Mesothelial cell of epicardium (in vitro differentiated cells): ENCODE data around the gene RFNG. TPM values are rescaled to one million over a fixed set of nuclear protein-coding genes. Genes with fewer than 3 reads are reported as not detected.

Experiments
- DNase-seq, 2 experiments: peaks; one replicate each; pipeline ENCODE4 v3.0.0; 2021; ENCODE audit warnings: low spot score in 2 of 2; ENCODE audit not compliant: unreplicated experiment in 2 of 2
- H3K27ac Mint-ChIP-seq: 2 replicates; pipeline ENCODE4 v1.8.0; 2021; ENCODE audit warnings: mixed read lengths
- H3K27me3 Mint-ChIP-seq: 2 replicates; pipeline ENCODE4 v1.8.0; 2021; ENCODE audit warnings: low read depth, mixed read lengths
- H3K36me3 Mint-ChIP-seq: 2 replicates; pipeline ENCODE4 v1.8.0; 2021; ENCODE audit warnings: mixed read lengths
- H3K4me1 Mint-ChIP-seq: 2 replicates; pipeline ENCODE4 v1.8.0; 2021; ENCODE audit warnings: mixed read lengths
- H3K4me3 Mint-ChIP-seq: 2 replicates; pipeline ENCODE4 v1.8.0; 2021; ENCODE audit warnings: mild to moderate bottlenecking, moderate library complexity, mixed read lengths
- H3K9me3 Mint-ChIP-seq: 2 replicates; pipeline ENCODE4 v1.8.0; 2021; ENCODE audit warnings: mixed read lengths
- CTCF ChIP-seq: fragments of 200-600 bp; sonication (generic); IDR thresholded peaks from one replicate; pipeline ENCODE4 v1.5.0; 2021; ENCODE audit warnings: antibody characterized with exemption; ENCODE audit not compliant: unreplicated experiment
- total RNA-seq: library from RNA; stranded (reverse); gene quantifications from 3 replicates; pipeline ENCODE4 v1.2.1, GENCODE V29; 2021

RFNG gene
- total RNA-seq, 1 donor from 2014 or later: 57.3 TPM

GRCh38 chr17:82058855-82059249 lies 7.2 kb upstream of the RFNG start:
- H3K27ac Mint-ChIP-seq: no peak overlapping the region
- no peaks in the 10 kb centered on the region for H3K4me1 Mint-ChIP-seq
- TF ChIP-seq CTCF: no peak
- peaks cover 5% of the 10 kb centered on the region for H3K36me3 Mint-ChIP-seq
- no peak overlapping the region for H3K4me3 Mint-ChIP-seq
- no peaks in the 10 kb centered on the region for H3K9me3 Mint-ChIP-seq
- no peak for DNase-seq
- H3K27me3 Mint-ChIP-seq: no peaks in the 10 kb centered on the region

DNA sequence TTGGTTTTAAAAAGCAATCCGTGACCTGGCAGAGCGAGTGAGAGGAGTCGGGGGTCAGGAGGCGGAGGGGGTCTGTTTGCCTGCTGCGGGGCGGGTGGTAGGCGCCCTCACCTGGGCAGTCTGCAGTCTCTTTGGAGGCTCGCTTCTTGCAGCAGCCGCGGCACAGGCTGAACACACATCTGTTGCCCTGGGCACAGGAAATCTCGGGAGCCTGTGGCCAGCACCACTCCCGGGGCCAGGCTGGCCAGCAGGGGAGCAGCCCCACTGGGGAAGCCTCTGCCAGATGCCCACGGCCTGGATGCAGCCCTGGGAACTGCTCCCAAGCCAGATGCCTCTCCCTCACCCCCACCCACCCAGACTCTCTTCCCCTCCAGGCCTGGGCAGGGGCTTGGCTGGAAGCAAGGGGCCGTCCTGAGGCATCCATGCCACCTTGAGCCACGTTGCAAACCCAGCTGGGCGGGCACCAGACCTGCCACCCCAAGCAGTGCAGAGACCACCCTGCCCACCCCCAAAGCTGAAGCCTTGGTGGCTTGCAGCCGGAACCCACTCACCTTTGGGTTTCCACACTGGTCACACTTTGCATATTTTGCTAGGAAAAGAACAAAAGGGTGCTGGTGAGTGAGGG lies 6.7 kb upstream of the RFNG start:
- no peak overlapping the region for H3K4me3 Mint-ChIP-seq
- peaks cover 2% of the 10 kb centered on the region for H3K4me1 Mint-ChIP-seq
- TF ChIP-seq CTCF: no peak
- no peak for DNase-seq
- peaks cover 5% of the 10 kb centered on the region for H3K36me3 Mint-ChIP-seq
- no peak overlapping the region for H3K27ac Mint-ChIP-seq
- H3K9me3 Mint-ChIP-seq: no peaks in the 10 kb centered on the region
- no peaks in the 10 kb centered on the region for H3K27me3 Mint-ChIP-seq

- Mint-ChIP-seq H3K27ac (no peak overlapping the region), H3K36me3 (peaks cover 5% of the 10 kb centered on the region), H3K27me3 (no peaks in the 10 kb centered on the region), H3K9me3 (no peaks in the 10 kb centered on the region), H3K4me1 (peaks cover 6% of the 10 kb centered on the region), H3K4me3 (no peak overlapping the region)
- TF ChIP-seq CTCF: no peak
- no peak for DNase-seq
Observed at GRCh38 chr17:82056729-82057621, 5.4 kb upstream of the RFNG start.

- Mint-ChIP-seq H3K27me3 (no peaks in the 10 kb centered on the region), H3K4me1 (peaks cover 6% of the 10 kb centered on the region), H3K4me3 (peak overlapping the region; percentile 4), H3K9me3 (no peaks in the 10 kb centered on the region), H3K27ac (no peak overlapping the region), H3K36me3 (peaks cover 5% of the 10 kb centered on the region)
- no peak for TF ChIP-seq CTCF
- DNase-seq: no peak
Observed at GRCh38 chr17:82055965-82056728, 4.5 kb upstream of the RFNG start.

DNA sequence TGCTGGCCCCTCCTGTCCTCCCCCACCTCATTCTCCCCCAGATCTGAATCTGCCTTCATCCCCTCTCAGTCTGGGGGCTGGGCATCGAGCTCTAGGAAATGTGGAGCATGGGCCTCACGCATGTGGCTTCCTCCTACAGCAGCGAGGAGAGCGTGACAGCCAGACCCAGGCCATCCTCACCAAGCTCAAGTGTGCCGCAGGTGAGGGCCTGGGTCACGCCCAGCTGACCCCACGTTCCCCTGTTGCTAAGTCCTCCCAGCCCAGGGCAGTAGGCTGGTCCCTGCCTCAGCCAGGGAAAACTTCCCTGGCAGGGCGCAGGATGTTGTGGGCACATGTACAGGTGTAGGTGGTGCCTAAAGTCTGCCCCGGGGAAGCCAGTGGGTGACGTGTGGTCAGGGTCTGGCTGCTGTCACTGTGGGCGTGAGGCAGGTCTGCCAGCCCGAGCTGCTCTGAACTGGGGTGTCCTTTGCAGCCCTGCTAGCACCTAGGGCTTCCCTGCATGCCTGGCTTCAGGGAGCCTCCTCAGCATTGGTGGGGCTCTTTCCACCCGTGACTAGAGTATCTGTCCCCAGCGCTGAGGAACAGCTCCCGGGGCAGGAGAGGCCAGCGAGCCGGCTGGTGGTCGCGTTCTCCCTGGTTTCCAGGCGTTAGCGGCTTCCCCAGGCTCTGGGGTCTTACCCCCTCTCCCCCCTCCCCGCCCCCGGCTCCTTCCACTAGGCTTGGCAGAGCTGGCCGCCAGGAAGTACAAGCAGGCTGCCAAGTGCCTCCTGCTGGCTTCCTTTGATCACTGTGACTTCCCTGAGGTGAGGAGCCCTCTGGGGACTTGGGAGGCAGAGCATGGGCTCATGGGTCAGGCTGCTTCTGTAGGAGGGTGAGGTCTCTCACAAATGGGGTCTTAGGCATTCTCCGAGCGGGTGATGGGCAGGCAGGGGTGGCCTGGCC lies 3.7 kb upstream of the RFNG start:
- Mint-ChIP-seq H3K27me3 (no peaks in the 10 kb centered on the region), H3K4me3 (no peak overlapping the region), H3K4me1 (peaks cover 12% of the 10 kb centered on the region), H3K36me3 (peaks cover 5% of the 10 kb centered on the region), H3K9me3 (no peaks in the 10 kb centered on the region), H3K27ac (no peak overlapping the region)
- no peak for DNase-seq
- no peak for TF ChIP-seq CTCF
